HepG2 (cell line): ENCODE results near the gene USP7. TPM values are rescaled to one million over a fixed set of nuclear protein-coding genes. Genes with fewer than 3 reads are reported as not detected.

Source experiments
- BCL3 ChIP-seq: sonication (generic); formaldehyde crosslinking; IDR thresholded peaks from 2 replicates; pipeline ENCODE4 v1.5.1; 2020; ENCODE audit warnings: mild to moderate bottlenecking, missing genetic modification reagents, moderate library complexity
- BCL6 ChIP-seq: IDR thresholded peaks from 2 replicates; pipeline ENCODE4 v1.6.1; 2016; ENCODE audit warnings: missing genetic modification reagents, missing compliant biosample characterization
- BCLAF1 ChIP-seq: fragments of 450-650 bp; IDR thresholded peaks from 2 replicates; pipeline ENCODE4 v1.6.1; 2017; ENCODE audit warnings: mild to moderate bottlenecking
- ETV6 ChIP-seq: sonication (generic); formaldehyde crosslinking; conservative IDR thresholded peaks from 2 replicates; pipeline ENCODE4 v1.4.0; 2020; ENCODE audit warnings: missing genetic modification reagents
- FOXA1 ChIP-seq, 2 experiments: fragments of 450-650 bp in 1 of 2; sonication (generic) in 1 of 2; formaldehyde crosslinking in 1 of 2; IDR thresholded peaks; 2 replicates each; pipeline versions ENCODE4 v1.4.0 to v1.6.1; 2016 to 2020; ENCODE audit warnings: missing genetic modification reagents in 1 of 2
- FOXA3 ChIP-seq: IDR thresholded peaks from 2 replicates; pipeline ENCODE4 v1.6.1; 2016; ENCODE audit warnings: missing genetic modification reagents, missing compliant biosample characterization
- FOXO1 ChIP-seq: sonication (generic); formaldehyde crosslinking; IDR thresholded peaks from 2 replicates; pipeline ENCODE4 v1.4.0; 2020; ENCODE audit warnings: missing genetic modification reagents
- HMGA1 ChIP-seq: sonication (generic); formaldehyde crosslinking; conservative IDR thresholded peaks from 2 replicates; pipeline ENCODE4 v1.4.0; 2020; ENCODE audit warnings: missing genetic modification reagents
- IRX3 ChIP-seq: sonication (generic); formaldehyde crosslinking; IDR thresholded peaks from 2 replicates; pipeline ENCODE4 v1.8.1; 2023; ENCODE audit warnings: mild to moderate bottlenecking, low read depth, missing genetic modification reagents, borderline replicate concordance
- KLF11 ChIP-seq: IDR thresholded peaks from 2 replicates; pipeline ENCODE4 v1.6.1; 2016; ENCODE audit warnings: missing compliant biosample characterization
- KLF12 ChIP-seq: sonication (generic); formaldehyde crosslinking; IDR thresholded peaks from 2 replicates; pipeline ENCODE4 v1.4.0; 2020; ENCODE audit warnings: missing genetic modification reagents, borderline replicate concordance
- MBNL3 ChIP-seq: fragments of 250-450 bp; sonication (Bioruptor Pico); conservative IDR thresholded peaks from 2 replicates; pipeline ENCODE4 v1.8.0; 2022; ENCODE audit warnings: mild to moderate bottlenecking, inconsistent platforms
- MTA3 ChIP-seq: sonication (generic); formaldehyde crosslinking; IDR thresholded peaks from 2 replicates; pipeline ENCODE4 v1.4.0; 2020; ENCODE audit warnings: missing genetic modification reagents
- RNF2 ChIP-seq: fragments of 450-650 bp; conservative IDR thresholded peaks from 2 replicates; pipeline ENCODE4 v1.6.1; 2016; ENCODE audit warnings: low read depth
- RXRA ChIP-seq: sonication (generic); formaldehyde crosslinking; IDR thresholded peaks from 2 replicates; pipeline ENCODE4 v1.5.1; 2020; ENCODE audit warnings: missing genetic modification reagents
- SIN3B ChIP-seq: fragments of 150-350 bp; IDR thresholded peaks from 2 replicates; pipeline ENCODE4 v1.6.1; 2014; ENCODE audit warnings: low read length
- SOX5 ChIP-seq: IDR thresholded peaks from 2 replicates; pipeline ENCODE4 v1.6.1; 2016; ENCODE audit warnings: borderline replicate concordance
- ZFP36L2 ChIP-seq: sonication (generic); formaldehyde crosslinking; IDR thresholded peaks from 2 replicates; pipeline ENCODE4 v1.4.0; 2020; ENCODE audit warnings: missing genetic modification reagents
- ZNF333 ChIP-seq: sonication (generic); formaldehyde crosslinking; IDR thresholded peaks from 2 replicates; pipeline ENCODE4 v1.4.0; 2020; ENCODE audit warnings: mild to moderate bottlenecking, missing genetic modification reagents, borderline replicate concordance
- ZNF549 ChIP-seq: sonication (generic); formaldehyde crosslinking; IDR thresholded peaks from 2 replicates; pipeline ENCODE4 v1.5.0; 2020; ENCODE audit warnings: missing genetic modification reagents
- ZNF562 ChIP-seq: sonication (generic); formaldehyde crosslinking; IDR thresholded peaks from 2 replicates; pipeline ENCODE4 v1.8.0; 2022; ENCODE audit warnings: missing genetic modification reagents, borderline replicate concordance
- ZNF710 ChIP-seq: sonication (generic); formaldehyde crosslinking; IDR thresholded peaks from 2 replicates; pipeline ENCODE4 v1.5.0; 2020; ENCODE audit warnings: mild to moderate bottlenecking, missing genetic modification reagents, borderline replicate concordance
- ZNF780A ChIP-seq: sonication (generic); formaldehyde crosslinking; IDR thresholded peaks from 2 replicates; pipeline ENCODE4 v1.8.0; 2022; ENCODE audit warnings: mild to moderate bottlenecking, missing genetic modification reagents, moderate library complexity
- ZNF83 ChIP-seq: sonication (generic); formaldehyde crosslinking; IDR thresholded peaks from 2 replicates; pipeline ENCODE4 v1.4.0; 2020; ENCODE audit warnings: missing genetic modification reagents, mild to moderate bottlenecking, borderline replicate concordance
- polyA plus RNA-seq, 8 experiments: library from polyadenylated mRNA; depleted of rRNA in 3 of 8; stranded (reverse) in 7 of 8; unstranded in 1 of 8; fragments of >200 nt; fragmentation: Illumina TruSeq in 4 of 8; extraction: Trizol in 4 of 8; gene quantifications; 2 replicates each; pipeline versions ENCODE4 v1.2.1 to v1.2.3, GENCODE V29; 2011 to 2016; ENCODE audit warnings: low read depth in 4 of 8, missing spikeins in 1 of 8, mixed read lengths in 1 of 8; ENCODE audit not compliant: insufficient read depth in 1 of 8
- total RNA-seq, 5 experiments: library from RNA; depleted of rRNA; stranded (reverse); fragments of >200 nt; fragmentation: Illumina TruSeq; extraction: Trizol; gene quantifications; 2 replicates each; pipeline ENCODE4 v1.2.3, GENCODE V29; 2016; ENCODE audit warnings: low read depth in 1 of 5
- TF ChIP-seq, protein P1 (sequence below): IDR thresholded peaks from 2 replicates; pipeline ENCODE4 v1.6.1; 2016; ENCODE audit warnings: low read depth, borderline replicate concordance

The USP7 gene
- total and polyA plus RNA-seq, 2 of the 13 experiments (the other 11 are each of a cell fraction or from before 2014, with no cell fraction given), result 52.5 to 173 TPM

DNA sequence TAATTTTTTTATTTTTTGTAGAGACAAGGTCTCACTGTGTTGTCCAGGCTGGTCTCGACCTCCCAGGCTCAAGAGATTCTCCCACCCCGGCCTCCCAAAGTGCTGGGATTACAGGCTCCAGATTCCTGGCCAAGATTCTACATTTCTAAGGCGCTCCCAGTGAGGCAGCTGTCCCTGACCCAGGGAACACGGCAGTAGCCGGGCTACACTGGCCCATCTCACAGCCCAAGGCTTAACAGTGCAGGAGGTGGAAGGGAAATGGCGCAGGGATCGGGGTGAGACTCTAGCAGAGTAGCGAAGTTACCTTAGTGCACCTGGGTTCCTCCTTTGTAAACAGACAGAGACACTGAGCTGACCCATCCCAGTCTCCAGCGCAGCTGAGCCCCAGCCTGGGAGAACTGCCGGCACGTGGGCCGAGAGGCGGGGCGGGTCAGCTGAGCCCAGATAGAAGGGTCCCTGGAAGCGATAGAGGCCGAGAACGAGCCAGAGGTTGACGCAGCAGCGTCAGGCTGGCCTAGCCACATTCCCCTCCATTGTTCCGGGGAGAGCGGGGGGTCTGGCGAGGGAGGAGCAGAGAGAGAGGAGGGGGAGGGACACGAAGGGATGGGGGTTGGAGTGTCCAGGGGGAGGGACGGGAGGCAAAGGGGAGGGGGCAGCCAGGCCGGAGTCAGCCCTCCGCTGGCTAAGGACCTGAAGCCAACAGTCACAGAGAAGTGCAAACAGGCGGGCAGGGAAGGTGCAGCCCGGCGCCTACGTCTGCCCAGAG lies 97.4 kb downstream of the USP7 start (continued):
- TF ChIP-seq BCLAF1 (no peak), KLF12 (CRISPR knock-in tag) (no peak), MBNL3 (CRISPR knock-in tag) (no peak), MTA3 (CRISPR knock-in tag) (no peak), IRX3 (CRISPR knock-in tag) (peak; percentile 5; the same call in 1 of the 2 replicates), RXRA (CRISPR knock-in tag) (0 out of 2 replicates have a peak, but pooled peaks have one; percentile 41), ZNF333 (peak; percentile 89), SOX5 (CRISPR knock-in tag) (peak; percentile 76; the same call in 1 of the 2 replicates), KLF11 (no peak), ZNF83 (no peak), FOXA3 (CRISPR knock-in tag) (peak; percentile 61), ZNF549 (CRISPR knock-in tag) (no peak), BCL3 (CRISPR knock-in tag) (no peak), ZNF710 (CRISPR knock-in tag) (peak; percentile 64; the same call in 1 of the 2 replicates), ZNF780A (CRISPR knock-in tag) (no peak), ETV6 (CRISPR knock-in tag) (peak; percentile 23; the same call in 1 of the 2 replicates), FOXA1 (IDR thresholded peaks at IDR 0.05) (no peak), FOXA1 (CRISPR knock-in tag; IDR thresholded peaks at IDR 0.05) (peak; percentile 87), FOXO1 (CRISPR knock-in tag) (peak; percentile 70), ZNF562 (no peak), ZFP36L2 (CRISPR knock-in tag) (no peak), SIN3B (0 out of 2 replicates have a peak, but pooled peaks have one; percentile 9), BCL6 (CRISPR knock-in tag) (peak; percentile 57; the same call in 1 of the 2 replicates), HMGA1 (CRISPR knock-in tag) (no peak), RNF2 (no peak; the same call in 1 of the 2 replicates)
- TF ChIP-seq, protein P1, sequence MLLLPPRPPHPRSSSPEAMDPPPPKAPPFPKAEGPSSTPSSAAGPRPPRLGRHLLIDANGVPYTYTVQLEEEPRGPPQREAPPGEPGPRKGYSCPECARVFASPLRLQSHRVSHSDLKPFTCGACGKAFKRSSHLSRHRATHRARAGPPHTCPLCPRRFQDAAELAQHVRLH, result peak; percentile 77
